Upper lobe of left lung (tissue), 6 donors: ENCODE results near the gene B4GALT1. TPM values are rescaled to one million over a fixed set of nuclear protein-coding genes. Genes with fewer than 3 reads are reported as not detected.

Experiments used
- ATAC-seq, 2 donors: fragments of 200-7000 bp; cut with Tn5 transposase; one replicate each; pipeline ENCODE4 v1.9.1; 2022; ENCODE audit warnings: mild to moderate bottlenecking in 2 of 2, moderate library complexity in 2 of 2; ENCODE audit not compliant: low FRiP score in 2 of 2
- DNase-seq, 2 donors: peaks; one replicate each; pipeline ENCODE4 v3.0.0-alpha.2; 2019 to 2020
- H3K27ac ChIP-seq, 4 donors: fragments of 200-600 bp; sonication (generic); one replicate each; pipeline ENCODE4 v1.5.1; 2016 to 2019
- H3K27me3 ChIP-seq, 4 donors: fragments of 200-600 bp; sonication (generic); one replicate each; pipeline ENCODE4 v1.5.1; 2017 to 2019
- H3K36me3 ChIP-seq, 4 donors: fragments of 200-600 bp; sonication (generic); one replicate each; pipeline ENCODE4 v1.5.1; 2016 to 2019
- H3K4me1 ChIP-seq, 4 donors: fragments of 200-600 bp; sonication (generic); one replicate each; pipeline ENCODE4 v1.5.1; 2018 to 2019
- H3K4me3 ChIP-seq, 4 donors: fragments of 200-600 bp; sonication (generic); one replicate each; pipeline ENCODE4 v1.5.1; 2017 to 2019; ENCODE audit warnings: mild to moderate bottlenecking in 2 of 4, moderate library complexity in 1 of 4
- H3K9me3 ChIP-seq, 4 donors: fragments of 200-600 bp; sonication (generic); one replicate each; pipeline ENCODE4 v1.5.1; 2018 to 2019
- CTCF ChIP-seq, 6 experiments: fragments of 450-650 bp in 4 of 6; fragments of 200-600 bp in 2 of 6; sonication (generic) in 2 of 6; IDR thresholded peaks; one replicate each; pipeline ENCODE4 v1.5.1; 2016 to 2019; ENCODE audit warnings: antibody characterized with exemption in 6 of 6
- EP300 ChIP-seq, 4 donors: sonication (generic); formaldehyde crosslinking; IDR thresholded peaks; one replicate each; pipeline ENCODE4 v1.5.1; 2017; ENCODE audit warnings: antibody characterized with exemption in 4 of 4, control low read depth in 2 of 4
- POLR2A ChIP-seq, 4 donors: fragments of 450-650 bp; IDR thresholded peaks; one replicate each; pipeline ENCODE4 v1.5.1; 2016 to 2017; ENCODE audit warnings: antibody characterized with exemption in 4 of 4, mild to moderate bottlenecking in 2 of 4
- POLR2AphosphoS5 ChIP-seq, 2 donors: sonication (generic); formaldehyde crosslinking; IDR thresholded peaks; one replicate each; pipeline ENCODE4 v1.5.1; 2017; ENCODE audit warnings: antibody characterized with exemption in 2 of 2
- WGBS, 2 donors: methylation state at CpG; one replicate each; pipeline ENCODE4 v1.1.5; 2017 to 2018; 5-methylcytosine and 5-hydroxymethylcytosine counted together
- total RNA-seq, 6 donors: library from RNA; depleted of rRNA in 4 of 6; stranded (reverse); fragments of >200 nt in 4 of 6; gene quantifications; one replicate each; pipeline versions ENCODE4 v1.1.0 to v1.2.1, GENCODE V29; 2016 to 2021
- donor health status: DM: no; HTN: no; CAD: no; lungs with moderate emphysema.
- donor health status: DM: no; HTN: yes; CAD: no; lungs with severe emphysema.

B4GALT1 gene
- total RNA-seq, 6 donors from 2014 or later = 26.2 to 83.3 (median 70.8) TPM

GRCh38 chr9:33142535-33142934, 24.6 kb downstream of the B4GALT1 start:
- Histone ChIP-seq H3K36me3 (no peaks in the 10 kb centered on the region), H3K4me1 (peaks cover 87 to 96% (median 92%) of the 10 kb centered on the region in 4 donors), H3K9me3 (no peaks in the 10 kb centered on the region), H3K27ac (peak overlapping the region; percentile 47 to 74 (median 65)), H3K27me3 (no peaks in the 10 kb centered on the region), H3K4me3 (no peak overlapping the region)
- ATAC-seq (no peak), DNase-seq (peak in 1 of 2 donors; percentile 17)
- WGBS, 2 donors = 76 to 83% methylated on average over 5 of the region's 5 CpGs
- TF ChIP-seq CTCF (IDR thresholded peaks at IDR 0.05) (no peak), EP300 (IDR thresholded peaks at IDR 0.05) (no peak), POLR2A (IDR thresholded peaks at IDR 0.05) (no peak), POLR2AphosphoS5 (IDR thresholded peaks at IDR 0.05) (no peak)

GRCh38 chr9:33140401-33141360, 26.5 kb downstream of the B4GALT1 start:
- no peak for TF ChIP-seq EP300 (IDR thresholded peaks at IDR 0.05)
- H3K4me1 ChIP-seq = peaks cover 87 to 96% (median 93%) of the 10 kb centered on the region in 4 donors
- H3K9me3 ChIP-seq = no peaks in the 10 kb centered on the region
- WGBS, 2 donors = 43 to 49% methylated on average over 3 to 9 of the region's 9 CpGs
- H3K27ac ChIP-seq = peak overlapping the region; percentile 19 to 79 (median 72)
- H3K27me3 ChIP-seq = no peaks in the 10 kb centered on the region
- no peak overlapping the region for H3K4me3 ChIP-seq
- ATAC-seq = no peak
- H3K36me3 ChIP-seq = no peaks in the 10 kb centered on the region
- peak in 1 of 2 donors; percentile 27 for DNase-seq

GRCh38 chr9:33139421-33140228, 27.5 kb downstream of the B4GALT1 start:
- Histone ChIP-seq H3K4me1 (peaks cover 84 to 92% (median 91%) of the 10 kb centered on the region in 4 donors), H3K36me3 (peaks cover 0 to 7% (median 1%) of the 10 kb centered on the region in 4 donors), H3K9me3 (no peaks in the 10 kb centered on the region), H3K4me3 (no peak overlapping the region), H3K27me3 (no peaks in the 10 kb centered on the region), H3K27ac (peak overlapping the region; percentile 12 to 79 (median 72))
- ATAC-seq = peak; percentile 9 to 81
- 51 to 55% methylated on average over 3 to 18 of the region's 18 CpGs for WGBS, 2 donors
- TF ChIP-seq EP300 (IDR thresholded peaks at IDR 0.05) (no peak), POLR2AphosphoS5 (IDR thresholded peaks at IDR 0.05) (peak in 1 of 2 donors; percentile 55)
- DNase-seq = peak; percentile 49 to 87

GRCh38 chr9:33138768-33139167, 28.4 kb downstream of the B4GALT1 start:
- TF ChIP-seq POLR2A (IDR thresholded peaks at IDR 0.05) = no peak
- no peak for TF ChIP-seq CTCF (IDR thresholded peaks at IDR 0.05)
- no peak for TF ChIP-seq POLR2AphosphoS5 (IDR thresholded peaks at IDR 0.05)
- TF ChIP-seq EP300 (IDR thresholded peaks at IDR 0.05) = no peak
- Histone ChIP-seq H3K36me3 (peaks cover 0 to 15% (median 8%) of the 10 kb centered on the region in 4 donors), H3K4me1 (peaks cover 75 to 85% (median 83%) of the 10 kb centered on the region in 4 donors), H3K9me3 (no peaks in the 10 kb centered on the region), H3K27ac (peak overlapping the region in 3 of 4 donors; percentile 69 to 79 (median 74)), H3K4me3 (no peak overlapping the region), H3K27me3 (no peaks in the 10 kb centered on the region)
- ATAC-seq (no peak), DNase-seq (peak in 1 of 2 donors; percentile 17)
- 83 to 93% methylated on average over 7 of the region's 7 CpGs for WGBS, 2 donors

GRCh38 chr9:33137781-33138264, 29.3 kb downstream of the B4GALT1 start:
- ATAC-seq (no peak), DNase-seq (peak in 1 of 2 donors; percentile 20)
- Histone ChIP-seq H3K4me1 (peaks cover 66 to 80% (median 74%) of the 10 kb centered on the region in 4 donors), H3K9me3 (no peaks in the 10 kb centered on the region), H3K4me3 (no peak overlapping the region), H3K27me3 (no peaks in the 10 kb centered on the region), H3K36me3 (peaks cover 3 to 25% (median 17%) of the 10 kb centered on the region in 4 donors), H3K27ac (peak overlapping the region in 2 of 4 donors; percentile 18 to 35)
- no peak for TF ChIP-seq POLR2AphosphoS5 (IDR thresholded peaks at IDR 0.05)
- TF ChIP-seq CTCF (IDR thresholded peaks at IDR 0.05) = no peak
- no peak for TF ChIP-seq POLR2A (IDR thresholded peaks at IDR 0.05)
- TF ChIP-seq EP300 (IDR thresholded peaks at IDR 0.05) = no peak
- WGBS, 2 donors = 87 to 95% methylated on average over 9 to 11 of the region's 11 CpGs
